Left lung (tissue), 10 donors: ENCODE data around the gene RAB9A. TPM values are rescaled to one million over a fixed set of nuclear protein-coding genes. Genes with fewer than 3 reads are reported as not detected.

Experiments used
- ATAC-seq: fragments of 200-7000 bp; cut with Tn5 transposase; one replicate; pipeline ENCODE4 v1.9.1; 2020; ENCODE audit warnings: moderate library complexity
- DNase-seq, 4 donors: peaks; one replicate each; pipeline ENCODE4 v3.0.0-alpha.2; 2013 to 2020
- H3K27ac ChIP-seq, 2 donors: fragments of 200-600 bp; sonication (generic) in 1 of 2; one replicate each; pipeline versions ENCODE4 v1.5.0 to v1.8.0; 2020 to 2021
- H3K27me3 ChIP-seq, 2 donors: fragments of 200-600 bp; sonication (generic) in 1 of 2; one replicate each; pipeline versions ENCODE4 v1.5.0 to v1.8.0; 2020 to 2021
- H3K36me3 ChIP-seq, 2 donors: fragments of 200-600 bp; sonication (generic) in 1 of 2; one replicate each; pipeline versions ENCODE4 v1.5.0 to v1.8.0; 2020 to 2021
- H3K4me1 ChIP-seq, 2 donors: fragments of 200-600 bp; one replicate each; pipeline ENCODE4 v1.8.0; 2021
- H3K4me3 ChIP-seq, 2 donors: fragments of 200-600 bp; sonication (generic) in 1 of 2; one replicate each; pipeline versions ENCODE4 v1.5.0 to v1.8.0; 2020 to 2021; ENCODE audit warnings: mild to moderate bottlenecking in 1 of 2
- H3K9me3 ChIP-seq, 2 donors: fragments of 200-600 bp; sonication (generic) in 1 of 2; one replicate each; pipeline versions ENCODE4 v1.5.0 to v1.8.0; 2020 to 2021
- CTCF ChIP-seq, 2 donors: fragments of 200-600 bp; sonication (generic) in 1 of 2; IDR thresholded peaks; one replicate each; pipeline versions ENCODE4 v1.5.0 to v1.8.0; 2021; ENCODE audit warnings: antibody characterized with exemption in 2 of 2
- intact Hi-C, 2 donors: fragments of 100-400 bp; cut with DNase I; formaldehyde crosslinking; loops; one replicate each; pipeline versions ENCODE4 v1.11.2 to v1.14.2; 2022
- polyA plus RNA-seq, 6 donors: library from polyadenylated mRNA; unstranded; fragments of 120-200 nt; gene quantifications; one replicate each; pipeline ENCODE4 v1.2.1, GENCODE V29; 2013; ENCODE audit not compliant: insufficient read length in 6 of 6
- total RNA-seq, 2 donors: library from RNA; stranded (reverse); fragmentation: NEBNext Ultra II Directional; extraction: Animal tissue kit (Norgen Biotek cat#: 25700); gene quantifications; one replicate each; pipeline ENCODE4 v1.2.1, GENCODE V29; 2021
- donor health status: DM: no; HTN: yes; CAD: no.
- donor health status: DM: no; HTN: no; CAD: no.

RAB9A gene
- total and polyA plus RNA-seq, 8 donors, result 22.5 to 32.4 (median 24.5) TPM

- DNase-seq, result peak in 2 of 4 donors; percentile 26 to 29
- no peak for TF ChIP-seq CTCF (IDR thresholded peaks at IDR 0.05)
- Histone ChIP-seq H3K36me3 (no peaks in the 10 kb centered on the region), H3K4me1 (peaks cover 0 to 39% of the 10 kb centered on the region in 2 donors), H3K27ac (peak overlapping the region; percentile 90 to 91), H3K9me3 (no peaks in the 10 kb centered on the region), H3K4me3 (peak overlapping the region; percentile 46 to 60), H3K27me3 (peaks cover 0 to 10% of the 10 kb centered on the region in 2 donors)
- intact Hi-C loops, result no loop called here
- ATAC-seq, result no peak
These were observed 848 bp downstream of the RAB9A start for GRCh38 chrX:13689741-13690211.

DNA sequence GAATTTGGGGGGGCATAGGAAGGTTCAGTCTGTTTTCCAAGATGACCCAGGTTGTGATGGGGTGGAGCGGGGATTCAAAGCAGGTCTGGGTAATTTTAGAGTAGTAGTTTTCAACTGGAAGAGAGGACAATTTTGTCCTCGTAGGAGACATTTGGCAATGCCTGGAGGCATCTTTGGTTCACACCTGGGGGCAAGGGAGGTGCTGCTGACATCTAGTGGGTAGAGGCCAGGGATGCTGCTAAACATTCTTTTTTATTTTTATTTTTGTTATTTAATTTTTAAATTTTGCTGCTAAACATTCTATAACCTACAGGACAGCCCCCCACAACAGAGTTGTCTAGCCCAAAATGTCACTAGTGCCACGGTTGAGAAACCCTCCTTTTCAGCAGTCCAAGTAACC is 1.9 kb downstream of the RAB9A start:
- Histone ChIP-seq H3K4me3 (peak overlapping the region in 1 of 2 donors; percentile 60), H3K27ac (no peak overlapping the region), H3K4me1 (peaks cover 0 to 44% of the 10 kb centered on the region in 2 donors), H3K36me3 (no peaks in the 10 kb centered on the region), H3K9me3 (no peaks in the 10 kb centered on the region), H3K27me3 (peaks cover 0 to 13% of the 10 kb centered on the region in 2 donors)
- TF ChIP-seq CTCF (IDR thresholded peaks at IDR 0.05), result no peak
- no peak for DNase-seq
- no peak for ATAC-seq
- intact Hi-C loops, result no loop called here

DNA sequence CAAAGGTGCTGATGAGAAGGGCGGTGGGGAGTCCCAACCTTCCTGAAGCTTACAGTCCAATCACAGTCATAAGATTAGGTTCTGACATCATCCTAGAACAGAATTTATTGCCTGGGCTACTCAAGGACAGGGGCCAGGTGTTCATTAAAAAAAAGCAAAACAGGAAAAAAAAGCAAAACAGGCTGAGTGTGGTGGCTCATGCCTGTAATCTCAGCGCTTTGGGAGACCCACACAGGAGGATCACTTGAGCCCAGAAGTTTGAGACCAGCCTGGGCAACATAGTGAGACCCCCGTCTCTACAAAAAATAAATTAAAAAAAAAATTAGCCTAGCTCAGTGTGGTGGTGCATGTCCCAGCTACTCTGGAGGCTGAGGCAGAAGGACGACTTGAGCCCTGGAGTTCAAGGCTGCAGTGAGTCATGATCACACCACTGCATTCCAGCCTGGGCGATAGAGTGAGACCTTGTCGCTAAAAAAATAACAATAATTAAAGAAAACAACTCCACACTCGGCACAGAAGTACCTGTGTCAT is 3.0 kb downstream of the RAB9A start:
- H3K27ac ChIP-seq, result no peak overlapping the region
- intact Hi-C loops, result no loop called here
- no peak for ATAC-seq

GRCh38 chrX:13692771-13693231 is 3.9 kb downstream of the RAB9A start:
- no peak for TF ChIP-seq CTCF (IDR thresholded peaks at IDR 0.05)
- Histone ChIP-seq H3K9me3 (no peaks in the 10 kb centered on the region), H3K36me3 (no peaks in the 10 kb centered on the region), H3K27me3 (peaks cover 0 to 13% of the 10 kb centered on the region in 2 donors), H3K27ac (no peak overlapping the region), H3K4me3 (no peak overlapping the region), H3K4me1 (peaks cover 0 to 56% of the 10 kb centered on the region in 2 donors)
- intact Hi-C loops, result no loop called here
- no peak for ATAC-seq
- DNase-seq, result no peak

More for the DNA sequence above, 3.0 kb downstream of the RAB9A start:
- H3K27me3 ChIP-seq, result peaks cover 0 to 13% of the 10 kb centered on the region in 2 donors
- H3K4me1 ChIP-seq, result peaks cover 0 to 47% of the 10 kb centered on the region in 2 donors
- DNase-seq, result no peak
- TF ChIP-seq CTCF (IDR thresholded peaks at IDR 0.05), result no peak
- H3K9me3 ChIP-seq, result no peaks in the 10 kb centered on the region
- no peaks in the 10 kb centered on the region for H3K36me3 ChIP-seq
- H3K4me3 ChIP-seq, result no peak overlapping the region

DNA sequence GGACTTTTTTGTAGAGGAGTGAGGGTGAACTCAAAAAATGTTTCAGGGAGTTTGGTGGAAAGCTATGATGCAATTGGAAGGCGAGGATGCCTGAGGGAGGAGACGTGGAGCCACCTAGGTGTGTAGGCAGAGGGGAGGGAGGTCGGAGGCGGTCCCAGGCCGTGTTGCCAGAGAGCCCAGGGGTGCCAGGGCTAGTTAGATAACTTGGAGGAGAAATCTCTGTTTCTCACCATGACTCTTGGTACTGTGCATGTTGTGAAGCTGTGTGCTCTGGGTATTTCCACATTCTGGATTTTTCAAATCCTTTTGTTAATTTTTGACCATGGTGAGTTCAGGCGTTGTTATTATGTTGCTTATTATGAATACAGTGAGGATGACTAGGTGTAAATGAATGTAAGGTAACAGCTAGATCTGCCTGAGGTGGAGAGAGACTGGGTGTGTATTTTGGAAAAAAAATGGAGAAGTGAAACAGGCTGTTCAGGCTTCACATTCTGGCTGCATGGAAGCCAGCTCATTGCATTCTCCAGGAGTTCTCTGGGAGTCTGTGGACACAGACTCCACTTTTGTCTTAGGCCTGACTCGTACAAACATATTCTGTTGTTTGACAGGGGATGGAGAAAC is 4.5 kb downstream of the RAB9A start:
- Histone ChIP-seq H3K4me3 (no peak overlapping the region), H3K27me3 (peaks cover 0 to 13% of the 10 kb centered on the region in 2 donors), H3K27ac (no peak overlapping the region), H3K4me1 (peaks cover 0 to 62% of the 10 kb centered on the region in 2 donors), H3K9me3 (no peaks in the 10 kb centered on the region), H3K36me3 (no peaks in the 10 kb centered on the region)
- no peak for TF ChIP-seq CTCF (IDR thresholded peaks at IDR 0.05)
- intact Hi-C loops, result no loop called here
- DNase-seq, result no peak
- ATAC-seq, result no peak
